Measurements from ENCODE around the gene ZNF608.

The ZNF608 gene

DNA sequence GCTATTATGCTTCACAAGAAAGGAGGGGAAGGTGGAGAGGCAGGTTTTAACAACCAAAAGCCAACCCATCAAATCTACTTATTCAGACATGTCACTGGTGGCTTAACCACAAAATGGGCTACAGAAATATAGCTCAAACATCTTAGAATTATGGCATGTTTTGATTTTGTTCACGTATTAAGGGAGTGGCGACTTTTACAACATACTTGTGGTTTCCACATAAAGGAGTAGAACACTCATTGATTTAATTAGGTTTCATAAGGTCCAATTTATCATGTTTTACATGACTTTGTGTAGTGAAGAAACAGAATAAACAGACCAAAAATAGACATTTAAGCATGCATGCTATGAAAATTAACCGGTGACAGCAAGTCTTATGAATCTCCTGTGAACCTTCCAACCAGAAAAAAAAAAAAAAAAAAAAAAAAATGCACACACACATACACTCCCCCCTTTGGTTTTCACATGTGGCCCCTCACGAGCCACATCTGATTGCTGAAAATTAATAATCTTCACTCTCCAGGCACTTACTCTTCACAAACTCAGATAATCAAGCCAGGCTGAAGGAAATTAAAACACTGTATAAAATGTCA is 5.4 kb downstream of the ZNF608 start:
- Histone ChIP-seq H3K4me3 (ENCODE audit: low read length) (no peak overlapping the region), H3K36me3 (ENCODE audit: control insufficient read depth, insufficient read depth, low read length) (no peaks in the 10 kb centered on the region), H3K4me1 (ENCODE audit: control insufficient read depth, insufficient read depth, low read length) (peaks cover 20% of the 10 kb centered on the region), H3K9ac (ENCODE audit: low read length) (no peak overlapping the region), H3K27me3 (ENCODE audit: control insufficient read depth, insufficient read depth, low read length) (no peaks in the 10 kb centered on the region), H3K27ac (ENCODE audit: low read depth, low read length) (no peak overlapping the region)

DNA sequence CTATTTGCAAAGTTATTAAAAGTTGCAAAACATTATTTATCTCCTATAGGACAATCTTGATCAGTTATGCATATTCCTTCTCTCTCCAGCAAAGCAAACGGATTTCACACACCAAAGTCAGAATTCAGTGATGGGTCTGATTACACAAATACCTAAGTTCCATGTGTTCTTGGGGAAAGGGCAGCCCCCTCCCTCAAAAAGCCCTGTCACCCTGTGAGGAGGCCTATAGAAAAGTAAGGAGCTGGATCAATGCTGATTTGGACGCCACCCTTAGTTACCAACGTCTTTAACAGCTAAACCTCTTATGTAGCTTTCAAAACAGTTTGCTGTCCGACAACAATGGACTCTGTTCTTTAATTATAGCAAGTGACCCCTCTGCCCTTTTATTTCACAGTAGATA is 6.4 kb downstream of the ZNF608 start:
- H3K4me3 ChIP-seq (ENCODE audit: low read length) = no peak overlapping the region
- no peaks in the 10 kb centered on the region for H3K27me3 ChIP-seq (ENCODE audit: control insufficient read depth, insufficient read depth, low read length)
- peaks cover 22% of the 10 kb centered on the region for H3K4me1 ChIP-seq (ENCODE audit: control insufficient read depth, insufficient read depth, low read length)
- no peak overlapping the region for H3K9ac ChIP-seq (ENCODE audit: low read length)
- no peaks in the 10 kb centered on the region for H3K36me3 ChIP-seq (ENCODE audit: control insufficient read depth, insufficient read depth, low read length)
- no peak overlapping the region for H3K27ac ChIP-seq (ENCODE audit: low read depth, low read length)

DNA sequence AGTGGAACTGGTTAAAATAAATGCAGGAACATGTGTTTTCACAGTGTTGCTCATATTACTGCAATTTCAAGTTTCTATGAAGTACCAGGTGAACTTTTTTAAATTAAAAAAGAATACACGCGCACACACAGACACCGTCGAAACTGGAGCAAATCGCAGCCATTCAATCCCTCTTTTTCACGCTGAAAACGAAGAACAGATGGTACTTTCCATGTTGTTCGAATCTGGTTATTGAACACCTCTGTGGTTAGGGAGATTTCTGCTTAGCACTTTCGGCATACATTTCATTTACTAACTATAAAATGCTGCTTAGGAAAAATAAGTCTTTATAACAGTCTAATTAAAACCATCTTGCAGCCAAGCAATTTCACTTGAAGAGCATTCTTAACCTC is 6.8 kb downstream of the ZNF608 start:
- Histone ChIP-seq H3K27ac (ENCODE audit: low read depth, low read length) (no peak overlapping the region), H3K4me3 (ENCODE audit: low read length) (no peak overlapping the region), H3K4me1 (ENCODE audit: control insufficient read depth, insufficient read depth, low read length) (peaks cover 26% of the 10 kb centered on the region), H3K36me3 (ENCODE audit: control insufficient read depth, insufficient read depth, low read length) (no peaks in the 10 kb centered on the region), H3K9ac (ENCODE audit: low read length) (no peak overlapping the region), H3K27me3 (ENCODE audit: control insufficient read depth, insufficient read depth, low read length) (no peaks in the 10 kb centered on the region)

DNA sequence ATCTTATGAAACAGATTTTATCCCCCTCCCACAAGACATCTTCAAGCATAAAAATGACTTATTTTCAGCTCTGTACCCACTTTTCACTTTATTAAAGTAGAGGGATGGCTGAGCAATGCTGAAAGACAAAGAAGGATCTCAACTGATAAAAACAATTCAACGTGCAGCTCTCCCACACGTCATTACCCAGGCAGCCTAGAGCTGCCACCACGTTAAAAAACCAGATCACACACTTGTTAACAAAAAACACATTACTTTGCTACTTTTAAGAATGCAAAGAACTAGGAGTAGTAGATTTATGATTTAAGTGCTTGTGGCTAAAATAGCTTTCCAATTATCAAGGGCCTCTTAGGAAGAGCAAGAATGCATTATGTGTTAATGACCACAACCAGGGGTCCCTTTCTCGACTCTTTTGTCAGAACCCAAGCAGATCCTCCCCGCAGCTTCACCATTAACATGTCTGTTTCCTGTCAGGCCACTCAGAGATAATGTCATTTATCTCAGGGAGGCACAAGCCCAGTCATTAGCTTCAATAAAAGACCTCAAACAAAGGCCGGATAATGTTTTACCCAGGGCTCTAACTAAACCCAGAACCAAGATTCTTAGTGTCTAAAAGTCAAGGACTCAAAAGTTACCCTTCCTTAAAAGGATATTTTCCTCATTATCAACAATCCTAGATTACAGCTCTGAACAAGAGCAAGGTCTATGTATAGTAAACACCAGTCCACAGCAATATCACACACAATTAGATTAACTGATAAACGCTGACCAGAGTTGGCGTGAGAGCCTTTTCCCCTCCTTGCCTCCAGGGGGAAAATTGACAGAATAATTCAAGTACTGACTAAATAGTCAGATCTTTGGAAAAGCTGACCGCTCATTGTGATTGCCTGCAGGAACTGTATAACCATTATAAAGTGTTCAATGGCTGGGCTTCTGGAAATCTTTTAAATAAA is 7.5 kb downstream of the ZNF608 start:
- peaks cover 26% of the 10 kb centered on the region for H3K4me1 ChIP-seq (ENCODE audit: control insufficient read depth, insufficient read depth, low read length)
- H3K27me3 ChIP-seq (ENCODE audit: control insufficient read depth, insufficient read depth, low read length) = no peaks in the 10 kb centered on the region
- no peak overlapping the region for H3K9ac ChIP-seq (ENCODE audit: low read length)
- H3K4me3 ChIP-seq (ENCODE audit: low read length) = no peak overlapping the region
- H3K27ac ChIP-seq (ENCODE audit: low read depth, low read length) = peak overlapping the region; percentile 49
- H3K36me3 ChIP-seq (ENCODE audit: control insufficient read depth, insufficient read depth, low read length) = no peaks in the 10 kb centered on the region

DNA sequence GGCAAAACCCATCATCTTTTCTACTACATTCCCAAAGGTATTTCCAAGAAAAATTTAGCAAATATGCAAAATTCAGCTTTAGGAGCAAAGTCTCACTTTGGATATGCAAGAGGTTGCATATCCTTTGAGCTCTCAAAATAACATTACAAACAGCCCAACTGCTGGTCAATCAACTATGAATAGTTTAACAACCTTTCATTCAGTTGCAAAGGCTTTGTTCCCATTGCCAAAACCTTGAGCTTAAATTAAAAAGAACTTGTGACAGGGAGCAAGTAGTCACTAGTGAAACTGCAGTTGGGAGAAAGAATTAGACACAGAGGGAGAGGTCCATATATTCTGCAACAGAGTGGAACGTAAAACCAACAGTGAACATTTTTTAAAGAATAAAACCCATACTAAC is 8.8 kb downstream of the ZNF608 start:
- Histone ChIP-seq H3K36me3 (ENCODE audit: control insufficient read depth, insufficient read depth, low read length) (no peaks in the 10 kb centered on the region), H3K4me1 (ENCODE audit: control insufficient read depth, insufficient read depth, low read length) (peaks cover 26% of the 10 kb centered on the region), H3K27ac (ENCODE audit: low read depth, low read length) (no peak overlapping the region), H3K9ac (ENCODE audit: low read length) (no peak overlapping the region), H3K4me3 (ENCODE audit: low read length) (no peak overlapping the region), H3K27me3 (ENCODE audit: control insufficient read depth, insufficient read depth, low read length) (no peaks in the 10 kb centered on the region)

DNA sequence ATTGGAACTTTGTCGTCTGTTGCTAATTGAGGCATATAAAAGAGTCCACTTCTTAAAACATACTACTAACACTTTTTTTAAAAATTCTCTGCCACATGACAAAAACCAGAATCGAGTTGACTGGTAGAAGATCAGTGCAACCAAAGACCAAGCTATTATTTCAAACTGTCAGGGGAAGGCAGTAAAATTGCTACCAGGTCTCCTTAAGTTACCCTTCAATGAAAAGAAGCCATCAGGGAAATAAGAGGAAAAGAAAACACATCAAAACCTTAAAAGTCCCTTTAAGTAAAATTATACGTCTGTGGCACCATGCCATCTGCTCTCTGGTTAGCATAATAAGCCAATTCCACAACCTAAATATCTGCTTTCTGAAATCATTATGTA is 9.6 kb downstream of the ZNF608 start:
- Histone ChIP-seq H3K9ac (ENCODE audit: low read length) (no peak overlapping the region), H3K4me1 (ENCODE audit: control insufficient read depth, insufficient read depth, low read length) (peaks cover 21% of the 10 kb centered on the region), H3K4me3 (ENCODE audit: low read length) (no peak overlapping the region), H3K36me3 (ENCODE audit: control insufficient read depth, insufficient read depth, low read length) (no peaks in the 10 kb centered on the region), H3K27ac (ENCODE audit: low read depth, low read length) (peak overlapping the region; percentile 34), H3K27me3 (ENCODE audit: control insufficient read depth, insufficient read depth, low read length) (no peaks in the 10 kb centered on the region)

DNA sequence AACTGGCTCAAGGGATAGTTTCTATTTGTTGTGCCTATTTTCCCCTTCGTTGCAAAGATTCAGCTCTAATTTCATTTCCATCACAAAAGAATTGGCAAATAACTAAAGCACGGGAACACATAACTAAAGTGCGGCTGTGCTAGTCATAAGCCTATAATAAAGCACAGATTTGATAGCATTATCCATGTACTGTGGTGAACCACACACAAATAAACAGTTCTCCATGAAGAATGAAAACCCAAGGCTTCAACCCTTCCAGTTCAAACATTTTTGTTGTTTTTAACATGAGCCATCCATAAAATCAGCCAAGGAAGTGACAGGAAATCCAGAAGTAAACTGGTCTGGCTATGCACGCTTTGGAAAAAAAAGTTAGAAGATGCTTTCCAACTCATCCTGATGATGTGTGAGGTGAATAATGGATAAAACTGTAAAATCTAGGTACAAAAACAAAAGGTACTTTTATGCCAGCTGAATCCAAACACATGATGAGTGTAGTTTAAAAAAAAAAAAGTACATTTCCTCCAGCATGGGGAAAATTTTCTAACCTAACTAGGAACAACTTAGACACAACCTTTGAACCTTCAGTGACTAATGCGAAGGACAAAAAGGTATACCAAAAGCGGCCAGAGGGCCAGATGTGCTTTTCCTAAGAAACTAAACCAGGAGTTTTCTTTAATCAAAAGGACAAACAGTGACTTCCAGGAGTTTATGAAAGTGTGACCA is 10.2 kb downstream of the ZNF608 start:
- H3K4me1 ChIP-seq (ENCODE audit: control insufficient read depth, insufficient read depth, low read length) = peaks cover 21% of the 10 kb centered on the region
- no peak overlapping the region for H3K4me3 ChIP-seq (ENCODE audit: low read length)
- H3K27me3 ChIP-seq (ENCODE audit: control insufficient read depth, insufficient read depth, low read length) = no peaks in the 10 kb centered on the region
- H3K27ac ChIP-seq (ENCODE audit: low read depth, low read length) = peak overlapping the region; percentile 34
- no peak overlapping the region for H3K9ac ChIP-seq (ENCODE audit: low read length)
- no peaks in the 10 kb centered on the region for H3K36me3 ChIP-seq (ENCODE audit: control insufficient read depth, insufficient read depth, low read length)

DNA sequence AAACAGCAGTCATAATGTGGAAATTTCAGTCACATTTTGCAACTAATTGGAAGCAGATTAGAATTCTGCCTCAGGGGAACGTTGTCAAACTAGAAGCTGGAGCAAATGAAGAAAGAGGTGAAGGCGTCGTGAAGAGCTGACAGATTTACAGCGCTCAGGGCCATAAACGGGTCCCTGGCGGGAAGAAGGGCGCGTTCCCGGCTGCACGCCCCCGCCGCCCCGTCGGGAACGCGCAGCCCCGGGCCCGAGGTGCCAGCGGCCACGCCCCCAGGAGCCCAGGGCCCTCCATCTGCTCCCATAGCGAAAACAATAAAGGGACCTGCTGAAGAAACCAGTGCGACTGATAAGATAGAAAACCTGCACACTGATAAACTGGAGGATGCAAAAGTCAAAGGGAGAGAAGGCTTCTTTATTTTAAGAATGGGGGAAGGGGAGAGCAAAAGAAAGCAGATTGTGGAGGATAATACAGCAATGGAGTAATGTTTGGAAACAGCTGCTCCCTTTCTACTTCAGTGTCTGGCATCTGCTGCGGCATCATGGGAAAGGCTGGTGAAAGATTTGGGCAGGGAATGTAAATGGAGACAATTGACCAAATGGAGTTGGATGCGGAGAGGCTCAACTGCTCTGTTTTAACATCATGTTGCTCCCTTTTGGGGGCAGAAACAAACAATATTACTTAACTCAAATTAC is 11.1 kb downstream of the ZNF608 start:
- peaks cover 22% of the 10 kb centered on the region for H3K4me1 ChIP-seq (ENCODE audit: control insufficient read depth, insufficient read depth, low read length)
- H3K4me3 ChIP-seq (ENCODE audit: low read length) = peak overlapping the region; percentile 2
- H3K27ac ChIP-seq (ENCODE audit: low read depth, low read length) = peak overlapping the region; percentile 34
- no peaks in the 10 kb centered on the region for H3K36me3 ChIP-seq (ENCODE audit: control insufficient read depth, insufficient read depth, low read length)
- H3K27me3 ChIP-seq (ENCODE audit: control insufficient read depth, insufficient read depth, low read length) = no peaks in the 10 kb centered on the region
- no peak overlapping the region for H3K9ac ChIP-seq (ENCODE audit: low read length)

DNA sequence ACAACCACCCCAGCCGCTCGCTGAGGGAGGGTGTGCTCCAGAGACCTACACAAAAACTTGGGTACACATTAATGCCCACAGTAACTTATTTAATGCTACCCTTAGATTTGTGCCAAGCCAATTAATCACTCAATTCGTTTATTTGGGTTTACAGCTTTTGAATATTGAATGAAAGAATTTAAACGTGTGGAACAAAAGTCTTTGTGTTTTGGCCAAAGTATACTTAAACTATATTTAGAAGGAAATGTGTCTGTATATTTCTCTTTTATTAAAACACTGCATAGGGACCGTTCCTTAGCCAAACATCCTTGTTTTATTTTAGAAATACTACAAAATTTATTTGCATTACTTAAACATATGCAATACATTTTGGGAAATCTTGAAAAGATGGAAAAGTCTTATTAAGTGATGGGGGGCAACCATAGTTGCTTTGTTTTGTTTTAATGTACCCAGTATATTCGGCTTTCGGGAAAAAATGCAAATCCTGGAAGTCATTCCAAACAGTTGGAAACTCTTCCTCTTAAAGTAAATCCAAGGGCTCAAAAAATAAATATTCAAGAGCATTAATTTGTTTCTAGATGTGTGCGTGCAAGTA is 11.8 kb downstream of the ZNF608 start:
- H3K4me3 ChIP-seq (ENCODE audit: low read length) = peak overlapping the region; percentile 2
- H3K9ac ChIP-seq (ENCODE audit: low read length) = no peak overlapping the region
- H3K27ac ChIP-seq (ENCODE audit: low read depth, low read length) = no peak overlapping the region
- peaks cover 24% of the 10 kb centered on the region for H3K4me1 ChIP-seq (ENCODE audit: control insufficient read depth, insufficient read depth, low read length)
- H3K27me3 ChIP-seq (ENCODE audit: control insufficient read depth, insufficient read depth, low read length) = no peaks in the 10 kb centered on the region
- H3K36me3 ChIP-seq (ENCODE audit: control insufficient read depth, insufficient read depth, low read length) = no peaks in the 10 kb centered on the region

DNA sequence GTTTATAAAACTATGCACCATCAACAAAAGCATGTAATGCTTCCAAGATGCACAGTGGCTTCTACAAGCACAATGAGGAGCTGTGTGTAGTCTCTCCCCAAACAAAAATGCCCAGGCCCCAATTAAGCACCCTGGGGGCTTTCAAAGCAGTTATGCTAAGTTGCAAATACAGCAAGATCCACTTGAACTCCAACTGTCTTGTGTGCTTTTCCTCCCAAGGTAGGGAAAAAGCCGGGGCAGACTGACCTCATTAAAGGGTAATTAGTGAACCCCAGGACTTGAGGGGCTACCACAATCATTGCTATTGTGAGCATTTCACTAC is 13.1 kb downstream of the ZNF608 start:
- no peak overlapping the region for H3K4me3 ChIP-seq (ENCODE audit: low read length)
- H3K9ac ChIP-seq (ENCODE audit: low read length) = no peak overlapping the region
- H3K27ac ChIP-seq (ENCODE audit: low read depth, low read length) = no peak overlapping the region
- H3K36me3 ChIP-seq (ENCODE audit: control insufficient read depth, insufficient read depth, low read length) = no peaks in the 10 kb centered on the region
- no peaks in the 10 kb centered on the region for H3K27me3 ChIP-seq (ENCODE audit: control insufficient read depth, insufficient read depth, low read length)
- peaks cover 17% of the 10 kb centered on the region for H3K4me1 ChIP-seq (ENCODE audit: control insufficient read depth, insufficient read depth, low read length)

DNA sequence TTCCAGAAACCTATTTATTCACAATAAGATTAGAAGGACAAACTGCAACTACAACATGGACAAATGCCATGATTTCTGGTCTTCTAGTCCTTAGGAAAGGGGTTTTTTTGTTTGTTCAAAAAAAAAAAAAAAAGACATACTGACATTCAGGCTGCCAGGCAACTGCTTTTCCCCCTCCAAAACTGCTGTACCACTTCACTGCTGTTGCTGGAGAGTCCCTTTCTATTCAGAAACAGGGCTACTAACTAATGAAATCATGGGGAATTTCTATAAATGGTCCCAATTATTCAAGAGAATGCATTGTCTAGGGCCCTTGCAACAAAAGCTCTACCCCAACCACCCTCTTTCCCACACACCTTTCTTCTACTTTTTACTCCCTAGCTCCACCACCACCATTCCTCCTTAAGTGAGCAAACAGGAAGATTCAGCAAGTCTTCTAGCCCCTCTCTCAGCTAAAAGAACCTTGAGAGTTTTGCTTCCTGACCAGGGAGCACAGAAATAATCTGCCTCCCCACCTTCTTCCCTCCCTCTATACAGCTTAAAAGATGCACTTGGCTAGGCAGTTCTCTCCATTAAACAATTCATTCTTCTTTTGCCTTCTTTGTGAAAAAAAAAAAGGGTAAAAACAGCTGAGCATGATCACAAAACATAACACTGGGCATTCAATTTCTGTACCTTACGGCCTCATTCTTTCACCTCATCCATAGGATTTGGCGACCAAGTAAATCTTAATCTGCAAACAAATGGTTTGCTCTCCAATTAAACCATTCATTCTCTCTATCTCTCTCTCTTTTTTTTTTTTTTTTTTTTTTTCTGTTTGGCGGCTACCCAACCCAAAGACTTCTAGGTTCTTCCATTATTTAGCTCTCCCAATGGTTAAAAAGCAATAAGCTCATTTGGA is 13.8 kb downstream of the ZNF608 start:
- H3K36me3 ChIP-seq (ENCODE audit: control insufficient read depth, insufficient read depth, low read length) = no peaks in the 10 kb centered on the region
- H3K27ac ChIP-seq (ENCODE audit: low read depth, low read length) = no peak overlapping the region
- no peak overlapping the region for H3K4me3 ChIP-seq (ENCODE audit: low read length)
- H3K9ac ChIP-seq (ENCODE audit: low read length) = no peak overlapping the region
- H3K4me1 ChIP-seq (ENCODE audit: control insufficient read depth, insufficient read depth, low read length) = peaks cover 13% of the 10 kb centered on the region
- no peaks in the 10 kb centered on the region for H3K27me3 ChIP-seq (ENCODE audit: control insufficient read depth, insufficient read depth, low read length)
